ENCODE measurements around the gene WDR74.
"Not testable (repeated sequence)": the region's sequence is repeated elsewhere in the genome, so short reads cannot be mapped to it uniquely, and the experiment has no call there.

The WDR74 gene

GRCh38 chr11:62850911-62851806, 11.8 kb upstream of the WDR74 start:
- H3K36me3 ChIP-seq (ENCODE audit: control insufficient read depth, insufficient read depth, low read length): peaks cover 40% of the 10 kb centered on the region
- 0 out of 2 replicates have a peak overlapping the region, but pooled peaks have one; percentile 99 for H3K9ac ChIP-seq (ENCODE audit: low read depth, low read length)
- no peaks in the 10 kb centered on the region for H3K9me3 ChIP-seq (ENCODE audit: control insufficient read depth, insufficient read depth, low read length)
- H3K27me3 ChIP-seq (ENCODE audit: control insufficient read depth, insufficient read depth, low read length): no peaks in the 10 kb centered on the region
- peak overlapping the region; percentile 99 for H3K27ac ChIP-seq (ENCODE audit: low read depth, low read length)
- H3K4me3 ChIP-seq (ENCODE audit: low read depth, low read length): peak overlapping the region; percentile 90
- H3K4me1 ChIP-seq (ENCODE audit: control insufficient read depth, insufficient read depth, low read length): peaks cover 13% of the 10 kb centered on the region; the same call in 1 of the 2 replicates

GRCh38 chr11:62847767-62848314, 8.5 kb upstream of the WDR74 start:
- H3K27me3 ChIP-seq (ENCODE audit: control insufficient read depth, insufficient read depth, low read length): no peaks in the 10 kb centered on the region
- H3K4me1 ChIP-seq (ENCODE audit: control insufficient read depth, insufficient read depth, low read length): peaks cover 8% of the 10 kb centered on the region; the same call in 1 of the 2 replicates
- peaks cover 14% of the 10 kb centered on the region for H3K36me3 ChIP-seq (ENCODE audit: control insufficient read depth, insufficient read depth, low read length)
- no peak overlapping the region for H3K9ac ChIP-seq (ENCODE audit: low read depth, low read length)
- no peak overlapping the region for H3K4me3 ChIP-seq (ENCODE audit: low read depth, low read length)
- no peak overlapping the region for H3K27ac ChIP-seq (ENCODE audit: low read depth, low read length)
- H3K9me3 ChIP-seq (ENCODE audit: control insufficient read depth, insufficient read depth, low read length): no peaks in the 10 kb centered on the region

GRCh38 chr11:62846177-62846576, 6.8 kb upstream of the WDR74 start:
- no peak overlapping the region for H3K9ac ChIP-seq (ENCODE audit: low read depth, low read length)
- H3K4me1 ChIP-seq (ENCODE audit: control insufficient read depth, insufficient read depth, low read length): peaks cover 8% of the 10 kb centered on the region
- no peak overlapping the region for H3K4me3 ChIP-seq (ENCODE audit: low read depth, low read length)
- H3K36me3 ChIP-seq (ENCODE audit: control insufficient read depth, insufficient read depth, low read length): no peaks in the 10 kb centered on the region
- no peaks in the 10 kb centered on the region for H3K27me3 ChIP-seq (ENCODE audit: control insufficient read depth, insufficient read depth, low read length)
- H3K9me3 ChIP-seq (ENCODE audit: control insufficient read depth, insufficient read depth, low read length): no peaks in the 10 kb centered on the region
- H3K27ac ChIP-seq (ENCODE audit: low read depth, low read length): no peak overlapping the region

GRCh38 chr11:62844154-62844553, 4.8 kb upstream of the WDR74 start:
- Histone ChIP-seq H3K4me1 (ENCODE audit: control insufficient read depth, insufficient read depth, low read length) (peaks cover 8% of the 10 kb centered on the region), H3K9ac (ENCODE audit: low read depth, low read length) (no peak overlapping the region), H3K27ac (ENCODE audit: low read depth, low read length) (no peak overlapping the region), H3K36me3 (ENCODE audit: control insufficient read depth, insufficient read depth, low read length) (no peaks in the 10 kb centered on the region), H3K9me3 (ENCODE audit: control insufficient read depth, insufficient read depth, low read length) (no peaks in the 10 kb centered on the region), H3K27me3 (ENCODE audit: control insufficient read depth, insufficient read depth, low read length) (no peaks in the 10 kb centered on the region), H3K4me3 (ENCODE audit: low read depth, low read length) (no peak overlapping the region)

GRCh38 chr11:62843466-62843865, 4.1 kb upstream of the WDR74 start:
- Histone ChIP-seq H3K27ac (ENCODE audit: low read depth, low read length) (no peak overlapping the region), H3K4me1 (ENCODE audit: control insufficient read depth, insufficient read depth, low read length) (peaks cover 8% of the 10 kb centered on the region), H3K36me3 (ENCODE audit: control insufficient read depth, insufficient read depth, low read length) (no peaks in the 10 kb centered on the region), H3K4me3 (ENCODE audit: low read depth, low read length) (no peak overlapping the region), H3K9me3 (ENCODE audit: control insufficient read depth, insufficient read depth, low read length) (no peaks in the 10 kb centered on the region), H3K9ac (ENCODE audit: low read depth, low read length) (no peak overlapping the region), H3K27me3 (ENCODE audit: control insufficient read depth, insufficient read depth, low read length) (no peaks in the 10 kb centered on the region)

- Histone ChIP-seq H3K9ac (ENCODE audit: low read depth, low read length) (peak overlapping the region; percentile 91; the same call in 1 of the 2 replicates), H3K4me3 (ENCODE audit: low read depth, low read length) (peak overlapping the region; percentile 58), H3K27ac (ENCODE audit: low read depth, low read length) (peak overlapping the region; percentile 98)
- H3K4me1 ChIP-seq (ENCODE audit: control insufficient read depth, insufficient read depth, low read length); H3K36me3 ChIP-seq (ENCODE audit: control insufficient read depth, insufficient read depth, low read length); H3K9me3 ChIP-seq (ENCODE audit: control insufficient read depth, insufficient read depth, low read length); H3K27me3 ChIP-seq (ENCODE audit: control insufficient read depth, insufficient read depth, low read length): not testable (repeated sequence)
Observed at GRCh38 chr11:62842891-62843290, 3.5 kb upstream of the WDR74 start.

- Histone ChIP-seq H3K27ac (ENCODE audit: low read depth, low read length) (peak overlapping the region; percentile 98), H3K4me1 (ENCODE audit: control insufficient read depth, insufficient read depth, low read length) (peaks cover 8% of the 10 kb centered on the region), H3K9me3 (ENCODE audit: control insufficient read depth, insufficient read depth, low read length) (no peaks in the 10 kb centered on the region), H3K9ac (ENCODE audit: low read depth, low read length) (peak overlapping the region; percentile 91), H3K4me3 (ENCODE audit: low read depth, low read length) (peak overlapping the region; percentile 58), H3K36me3 (ENCODE audit: control insufficient read depth, insufficient read depth, low read length) (peaks cover 8% of the 10 kb centered on the region), H3K27me3 (ENCODE audit: control insufficient read depth, insufficient read depth, low read length) (no peaks in the 10 kb centered on the region)
Observed at GRCh38 chr11:62842171-62842741, 2.9 kb upstream of the WDR74 start.

GRCh38 chr11:62841361-62842170, 2.2 kb upstream of the WDR74 start:
- H3K27me3 ChIP-seq (ENCODE audit: control insufficient read depth, insufficient read depth, low read length): no peaks in the 10 kb centered on the region
- peaks cover 13% of the 10 kb centered on the region for H3K36me3 ChIP-seq (ENCODE audit: control insufficient read depth, insufficient read depth, low read length)
- H3K4me1 ChIP-seq (ENCODE audit: control insufficient read depth, insufficient read depth, low read length): peaks cover 8% of the 10 kb centered on the region
- peak overlapping the region; percentile 91 for H3K9ac ChIP-seq (ENCODE audit: low read depth, low read length)
- H3K27ac ChIP-seq (ENCODE audit: low read depth, low read length): peak overlapping the region; percentile 98
- H3K4me3 ChIP-seq (ENCODE audit: low read depth, low read length): peak overlapping the region; percentile 92
- no peaks in the 10 kb centered on the region for H3K9me3 ChIP-seq (ENCODE audit: control insufficient read depth, insufficient read depth, low read length)

- Histone ChIP-seq H3K4me3 (ENCODE audit: low read depth, low read length) (peak overlapping the region; percentile 92), H3K27ac (ENCODE audit: low read depth, low read length) (peak overlapping the region; percentile 97), H3K9ac (ENCODE audit: low read depth, low read length) (peak overlapping the region; percentile 82), H3K36me3 (ENCODE audit: control insufficient read depth, insufficient read depth, low read length) (peaks cover 20% of the 10 kb centered on the region)
- not testable (repeated sequence) for H3K27me3 ChIP-seq (ENCODE audit: control insufficient read depth, insufficient read depth, low read length); H3K4me1 ChIP-seq (ENCODE audit: control insufficient read depth, insufficient read depth, low read length); H3K9me3 ChIP-seq (ENCODE audit: control insufficient read depth, insufficient read depth, low read length)
Observed at GRCh38 chr11:62840721-62841360, 1.5 kb upstream of the WDR74 start.

GRCh38 chr11:62835336-62835735, 4.1 kb downstream of the WDR74 start:
- peaks cover 3% of the 10 kb centered on the region; the same call in 1 of the 2 replicates for H3K4me1 ChIP-seq (ENCODE audit: control insufficient read depth, insufficient read depth, low read length)
- H3K9ac ChIP-seq (ENCODE audit: low read depth, low read length): no peak overlapping the region
- peaks cover 50% of the 10 kb centered on the region for H3K36me3 ChIP-seq (ENCODE audit: control insufficient read depth, insufficient read depth, low read length)

More at GRCh38 chr11:62835336-62835735, 4.1 kb downstream of the WDR74 start:
- no peaks in the 10 kb centered on the region for H3K27me3 ChIP-seq (ENCODE audit: control insufficient read depth, insufficient read depth, low read length)
- H3K4me3 ChIP-seq (ENCODE audit: low read depth, low read length): no peak overlapping the region
- H3K9me3 ChIP-seq (ENCODE audit: control insufficient read depth, insufficient read depth, low read length): no peaks in the 10 kb centered on the region
- H3K27ac ChIP-seq (ENCODE audit: low read depth, low read length): no peak overlapping the region
